Stimulated activated CD4-positive, alpha-beta T cell treated with anti-CD3 and anti-CD28 coated beads, Interleukin-12 subunit alpha, Interleukin-12 subunit beta, amount 100 ng/mL, for 4 hours (primary cell): ENCODE measurements around the gene MS4A8.
"Not testable (repeated sequence)": the region's sequence is repeated elsewhere in the genome, so short reads cannot be mapped to it uniquely, and the experiment has no call there.

Source experiments
- DNase-seq: peaks from one replicate; pipeline ENCODE4 v3.0.0-alpha.2; 2020

The MS4A8 gene

GRCh38 chr11:60699284-60699691 lies at the start of gene MS4A8:
MS4A8 (plus strand) TSS chr11:60699612; CDS start chr11:60700861, 1,249 bp downstream.
- DNase-seq: no peak

- no peak for DNase-seq
These were observed 41.5 kb upstream of the MS4A8 start for GRCh38 chr11:60657888-60658287.

GRCh38 chr11:60658409-60658808 lies 41.0 kb upstream of the MS4A8 start:
- no peak for DNase-seq

DNA sequence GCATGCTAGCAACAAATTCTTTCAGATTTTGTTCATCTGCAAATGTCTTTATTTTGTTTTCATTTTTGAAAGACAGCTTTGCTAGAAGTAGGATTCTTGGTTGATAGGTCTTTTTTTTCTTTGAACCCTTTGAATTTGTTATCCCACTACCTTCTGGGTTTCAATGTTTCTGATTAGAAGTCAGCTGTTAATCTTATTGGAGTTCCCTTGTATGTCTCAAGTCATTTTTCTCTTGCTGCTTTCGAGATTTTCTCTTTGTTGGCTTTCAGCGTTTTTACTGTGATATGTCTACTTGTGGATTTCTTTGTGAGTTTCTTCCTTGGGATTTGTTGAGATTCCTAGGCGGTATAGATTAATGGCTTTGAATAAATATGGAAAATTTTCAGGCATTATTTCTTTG lies 27.2 kb upstream of the MS4A8 start:
- no peak for DNase-seq

- not testable (repeated sequence) for DNase-seq
These were observed 21.2 kb upstream of the MS4A8 start for GRCh38 chr11:60678231-60678630.

- DNase-seq: no peak
These were observed 19.5 kb upstream of the MS4A8 start for GRCh38 chr11:60679879-60680278.

- DNase-seq: no peak
These were observed 18.8 kb upstream of the MS4A8 start for GRCh38 chr11:60680455-60681119.

DNA sequence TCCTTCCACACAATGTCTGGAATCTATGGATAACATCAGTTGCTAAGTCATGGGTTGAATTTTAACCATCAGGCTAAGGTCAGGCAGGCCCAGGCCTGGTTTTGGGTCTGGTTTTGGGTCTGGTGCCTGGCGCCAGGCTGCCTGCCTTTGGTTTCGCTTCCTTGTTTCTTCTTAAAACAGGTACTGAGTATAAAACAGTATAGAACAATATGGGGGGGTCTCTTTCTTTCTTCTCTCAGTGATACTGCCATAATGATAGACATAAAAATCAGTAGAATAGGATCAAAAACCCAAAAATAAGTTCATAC lies 14.9 kb upstream of the MS4A8 start:
- DNase-seq: not testable (repeated sequence)

DNA sequence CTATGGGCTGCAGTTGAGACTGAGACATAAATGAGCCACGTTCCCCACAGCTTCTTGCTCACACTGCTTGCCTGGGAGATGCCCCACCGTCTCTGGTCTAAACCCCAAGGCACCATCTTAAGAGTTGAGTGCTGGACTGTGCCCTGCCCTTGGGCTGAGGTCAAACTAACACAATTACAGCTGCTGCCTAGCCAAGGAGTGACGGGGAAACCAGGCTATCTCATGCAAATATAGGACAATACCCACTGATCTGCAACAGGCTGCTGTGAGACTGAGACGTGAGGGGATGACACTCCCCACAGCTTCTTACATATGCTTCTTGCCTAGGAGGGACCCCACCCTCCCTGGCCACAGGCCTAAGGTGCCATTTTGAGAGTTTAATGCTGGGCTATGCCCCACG lies 7.8 kb upstream of the MS4A8 start:
- no peak for DNase-seq

- DNase-seq: no peak
These were observed 524 bp downstream of the MS4A8 start for GRCh38 chr11:60699936-60700335.

DNA sequence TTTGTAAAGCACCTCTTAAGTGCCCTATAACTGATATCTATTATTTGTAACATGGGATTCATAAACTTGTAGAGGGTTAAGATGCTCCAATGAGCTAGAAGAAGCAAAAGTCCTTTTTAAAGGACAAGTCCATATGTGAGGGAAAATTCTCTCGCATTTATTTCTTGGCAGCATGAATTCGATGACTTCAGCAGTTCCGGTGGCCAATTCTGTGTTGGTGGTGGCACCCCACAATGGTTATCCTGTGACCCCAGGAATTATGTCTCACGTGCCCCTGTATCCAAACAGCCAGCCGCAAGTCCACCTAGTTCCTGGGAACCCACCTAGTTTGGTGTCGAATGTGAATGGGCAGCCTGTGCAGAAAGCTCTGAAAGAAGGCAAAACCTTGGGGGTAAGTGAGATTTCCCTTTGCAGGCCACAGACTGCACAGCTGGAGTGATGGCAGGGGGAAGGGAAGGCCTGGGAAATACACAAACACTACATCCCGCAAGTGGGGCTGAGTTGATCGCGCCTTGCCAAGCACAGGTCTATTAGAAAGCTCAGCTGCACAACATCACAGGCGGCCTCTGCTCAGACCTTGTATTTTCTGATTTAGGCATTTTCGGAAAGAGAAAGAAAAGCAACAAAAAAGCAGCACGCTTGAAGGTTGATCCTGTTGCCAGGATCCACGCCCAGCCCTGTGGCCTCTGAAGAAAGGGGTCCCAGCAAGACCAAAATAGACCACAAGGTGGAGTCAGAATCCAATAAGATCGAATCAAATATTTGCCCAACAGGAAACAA lies 1.5 kb downstream of the MS4A8 start:
- no peak for DNase-seq

- no peak for DNase-seq
These were observed 2.0 kb downstream of the MS4A8 start for GRCh38 chr11:60701469-60701818.

GRCh38 chr11:60703374-60703773 lies 4.0 kb downstream of the MS4A8 start:
- DNase-seq: no peak

DNA sequence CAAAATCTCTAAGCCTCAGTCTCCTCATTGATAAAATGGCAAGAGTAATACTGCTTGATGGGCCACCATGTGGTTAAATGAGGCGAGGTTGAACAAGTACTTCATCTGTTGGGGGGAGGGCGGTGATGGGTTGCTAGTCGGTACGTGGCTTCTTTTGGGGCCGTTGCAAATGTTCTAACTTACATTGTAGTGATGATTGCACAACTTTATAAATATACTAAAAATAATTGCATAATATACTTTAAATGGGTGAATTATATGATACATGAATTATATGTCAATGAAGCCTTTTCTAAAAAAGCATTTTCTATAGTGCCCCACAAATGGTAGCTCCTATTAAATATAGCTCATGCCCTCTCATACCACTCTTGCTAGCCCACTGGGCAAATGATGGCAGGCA lies 6.5 kb downstream of the MS4A8 start:
- no peak for DNase-seq

DNA sequence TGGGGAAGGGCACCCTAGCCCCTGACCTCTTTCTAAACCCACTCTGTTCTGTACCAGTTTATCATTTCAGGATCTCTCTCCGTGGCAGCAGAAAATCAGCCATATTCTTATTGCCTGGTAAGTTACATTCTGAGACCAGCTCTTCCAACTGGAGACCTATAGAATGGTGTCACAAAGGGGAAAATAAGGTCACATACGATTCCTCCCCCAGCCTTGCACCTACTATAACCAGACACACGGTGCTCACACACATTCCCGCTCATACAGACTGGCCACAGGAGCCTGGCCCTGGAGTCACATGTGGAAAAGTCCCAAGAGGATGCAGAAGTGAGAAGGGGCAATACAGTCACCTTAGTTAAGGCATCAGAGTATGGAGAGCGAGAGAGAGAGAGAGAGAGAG lies 7.5 kb downstream of the MS4A8 start:
- DNase-seq: no peak

- no peak for DNase-seq
These were observed 11.1 kb downstream of the MS4A8 start for GRCh38 chr11:60710482-60710881.

GRCh38 chr11:60711276-60711675 lies 11.9 kb downstream of the MS4A8 start:
- no peak for DNase-seq

GRCh38 chr11:60713423-60713822 lies 14.0 kb downstream of the MS4A8 start:
- DNase-seq: not testable (repeated sequence)

DNA sequence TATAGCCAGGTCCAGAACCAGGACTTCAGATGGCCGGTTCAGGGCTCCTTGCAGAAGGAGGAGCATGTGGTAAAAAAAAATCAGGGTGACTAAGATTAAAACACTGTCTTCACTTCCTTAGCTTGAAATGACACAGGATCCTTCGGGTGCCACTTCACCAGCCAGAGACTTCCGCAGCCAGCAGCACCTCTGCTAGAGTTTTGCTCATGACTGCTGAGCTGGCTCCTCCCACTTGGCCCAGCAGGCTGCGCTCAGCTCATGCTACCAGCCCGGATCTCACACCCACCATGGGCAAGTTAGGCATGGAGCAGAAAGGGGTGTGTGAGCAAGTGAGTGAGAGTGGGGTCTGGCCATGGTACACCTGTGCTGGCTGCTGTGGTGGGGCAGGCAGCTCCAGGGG lies 18.5 kb downstream of the MS4A8 start:
- no peak for DNase-seq

DNA sequence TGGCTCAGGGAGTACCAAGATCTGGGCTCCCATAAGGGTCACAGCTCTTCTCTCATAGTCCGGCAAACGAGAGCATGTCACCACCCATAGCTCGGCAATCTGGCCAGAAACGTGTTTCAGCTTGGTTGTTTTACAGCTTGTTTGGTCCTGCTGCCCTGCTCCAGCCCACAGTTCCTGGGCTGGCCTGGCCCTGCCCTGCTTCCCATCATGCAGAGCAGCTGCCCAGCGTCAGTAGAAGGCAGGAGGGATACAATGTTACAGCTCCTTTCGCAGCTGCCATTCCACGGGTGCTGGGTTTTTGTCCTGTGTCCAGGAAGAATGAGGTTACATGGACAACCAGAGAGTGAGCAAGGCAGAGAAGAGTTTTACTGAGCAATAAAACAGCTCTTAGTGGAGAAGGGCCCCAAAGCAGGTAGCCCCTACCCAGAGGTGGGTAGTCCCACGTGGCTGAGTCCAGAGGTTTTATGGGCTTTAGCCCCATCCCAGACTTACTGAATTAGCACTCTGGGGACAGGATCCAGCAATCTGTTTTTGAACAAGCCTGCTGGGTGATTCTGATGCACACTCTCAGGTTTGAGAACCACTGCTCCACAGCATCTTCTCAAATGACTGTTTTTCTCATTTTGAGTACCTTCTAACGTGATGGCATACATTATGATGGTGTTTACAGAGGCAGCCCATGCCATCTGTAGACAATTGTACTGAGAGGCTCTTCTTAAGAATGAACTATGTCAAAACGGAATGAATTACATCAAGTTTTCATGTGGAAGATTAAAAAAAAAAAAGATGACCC lies 19.3 kb downstream of the MS4A8 start:
- DNase-seq: no peak

GRCh38 chr11:60719391-60719790 lies 20.0 kb downstream of the MS4A8 start:
- no peak for DNase-seq

GRCh38 chr11:60720460-60720859 lies 21.0 kb downstream of the MS4A8 start:
- no peak for DNase-seq

DNA sequence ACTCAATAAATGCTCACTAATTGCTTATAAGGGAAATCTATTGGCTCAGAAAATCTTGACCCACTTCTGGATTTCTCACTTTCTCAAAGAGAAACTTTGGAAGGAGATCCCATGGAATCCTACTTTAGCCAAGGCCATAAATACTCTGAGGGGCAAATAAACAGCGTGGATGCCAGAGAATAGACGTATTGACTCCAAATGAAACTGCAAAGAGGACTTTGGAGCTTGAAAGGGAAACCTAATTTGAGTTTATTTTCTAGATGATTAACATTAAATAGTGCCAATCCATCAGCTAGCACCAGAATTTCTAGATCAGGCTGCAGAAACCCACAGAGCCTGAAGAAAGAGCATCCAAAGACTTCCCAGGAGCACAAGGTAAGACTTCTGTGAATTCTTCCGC lies 25.0 kb downstream of the MS4A8 start, which contains the start of gene MS4A18:
Gene MS4A18, plus strand, starts transcription at position 301 of the 400 bp plus-strand sequence.
- DNase-seq: no peak

DNA sequence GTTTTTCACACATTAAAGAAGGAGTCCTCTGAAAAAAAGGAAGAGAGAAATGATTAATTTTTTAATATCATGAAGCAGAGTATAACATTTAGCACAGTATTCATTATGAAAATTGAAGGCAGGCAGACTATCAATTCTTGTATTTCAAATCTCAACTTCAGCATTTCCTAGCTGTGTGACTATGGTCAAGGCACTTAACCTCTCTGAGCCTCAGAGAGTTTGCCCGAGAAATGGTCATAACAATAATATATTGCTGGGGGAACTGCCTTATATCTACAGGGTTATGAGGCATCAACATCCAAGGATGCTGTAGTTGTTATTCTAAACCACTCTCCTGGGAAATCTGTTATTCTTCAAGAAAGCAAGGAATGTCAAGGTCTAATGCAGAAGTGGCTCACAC lies 26.2 kb downstream of the MS4A8 start:
- DNase-seq: no peak
